ENCODE results near the gene ST7L. TPM values are rescaled to one million over a fixed set of nuclear protein-coding genes. Genes with fewer than 3 reads are reported as not detected.

ST7L gene
- total and polyA plus RNA-seq, 2 of the 4 experiments (the other 2 are of a cell fraction) = 7.7 to 14.7 TPM

GRCh38 chr1:112579801-112580510 lies 39.0 kb downstream of the ST7L start:
- Histone ChIP-seq H2AK9ac (replicated peaks; ENCODE audit: low read depth, low read length, poor library complexity) (no peak overlapping the region), H3K4me3 (ENCODE audit: insufficient read depth, low read depth, low read length) (no peak overlapping the region), H3K56ac (ENCODE audit: extremely low read depth, insufficient read depth, low read length) (no peak overlapping the region), H3K9ac (ENCODE audit: low read depth, low read length) (no peak overlapping the region), H3K4me2 (ENCODE audit: low read depth, low read length) (peak overlapping the region; percentile 49; the same call in 1 of the 2 replicates), H3K4ac (ENCODE audit: low read depth, low read length) (peak overlapping the region; percentile 45; the same call in 1 of the 2 replicates), H3K27ac (ENCODE audit: insufficient read depth, low read length) (peak overlapping the region; percentile 43; the same call in 1 of the 2 replicates), H2AFZ (replicated peaks; ENCODE audit: low read length, poor library complexity) (no peak overlapping the region), H3K23ac (ENCODE audit: low read depth, low read length) (no peak overlapping the region), H4K5ac (ENCODE audit: low read depth, low read length) (no peak overlapping the region), H2BK5ac (ENCODE audit: low read depth, low read length, poor library complexity, severe bottlenecking) (peak overlapping the region; percentile 60), H3K9me3 (ENCODE audit: control insufficient read depth, insufficient read depth, low read length) (no peaks in the 10 kb centered on the region), H2BK20ac (ENCODE audit: low read depth, low read length) (no peak overlapping the region), H4K91ac (ENCODE audit: insufficient read depth, low read depth, low read length) (no peak overlapping the region), H4K20me1 (ENCODE audit: insufficient read depth, low read length) (no peaks in the 10 kb centered on the region; the same call in 1 of the 2 replicates), H3K9me1 (ENCODE audit: insufficient read depth, low read length) (0 out of 2 replicates have a peak, but pooled peaks cover 2% of the 10 kb centered on the region), H3K4me1 (ENCODE audit: control insufficient read depth, insufficient read depth, low read length) (peaks cover 6% of the 10 kb centered on the region), H3K18ac (ENCODE audit: low read depth, low read length) (peak overlapping the region; percentile 29; the same call in 1 of the 2 replicates), H3K36me3 (ENCODE audit: control insufficient read depth, insufficient read depth, low read length) (peaks cover 12% of the 10 kb centered on the region), H2AK5ac (ENCODE audit: low read depth, low read length) (no peak overlapping the region), H4K8ac (ENCODE audit: low read depth in 2 of 2, low read length in 2 of 2) (peak overlapping the region in 1 of 2 experiments; percentile 9; a peak in 1 of 4 replicates), H2BK120ac (ENCODE audit: low read depth, low read length) (no peak overlapping the region), H3K14ac (replicated peaks; ENCODE audit: low read depth, low read length) (no peak overlapping the region), H3K79me1 (ENCODE audit: low read depth in 1 of 2, low read length in 2 of 2) (peaks cover 4 to 6% of the 10 kb centered on the region in 2 experiments; a peak in 2 of 4 replicates), H2BK15ac (ENCODE audit: low read depth, low read length) (no peak overlapping the region), H3K27me3 (ENCODE audit: control insufficient read depth, insufficient read depth, low read length) (no peaks in the 10 kb centered on the region)
- dilution Hi-C loops (cut with HindIII; ENCODE audit: low sequenced_read_pairs, unreplicated experiment) (no loop called here), intact Hi-C loops (cut with micrococcal nuclease) (loop anchor here (5.0 kb wide), 1 partner anchor 38 kb away; no protein-coding TSS in a partner anchor), in situ Hi-C loops (cut with MboI; ENCODE audit: low sequenced_read_pairs) (no loop called here)
- no TSS peak for BruUV-seq (replicated peaks)
- no CpG with 5 or more reads among the region's 5 CpGs for WGBS, 2 experiments (ENCODE audit: extremely low coverage in 2 of 2, insufficient read length in 1 of 2)
- ChIA-PET CTCF (interaction anchor here (0.6 to 1.3 kb wide), 2 partner anchors 19 to 78 kb away, joined by 3 to 5 read pairs; no protein-coding TSS in a partner anchor), POLR2A (ENCODE audit: unreplicated experiment) (no interaction called here)
- DNase-seq (peak; percentile 79), ATAC-seq (ENCODE audit: low read depth) (peak; percentile 58)
- no peak for TF ChIP-seq MAZ (IDR thresholded peaks at IDR 0.05; ENCODE audit: borderline replicate concordance, low read depth, low read length)
- no peak for TF ChIP-seq FOS (IDR thresholded peaks at IDR 0.05; ENCODE audit: low read depth, low read length)
- peak; percentile 37 for TF ChIP-seq CEBPB (IDR thresholded peaks at IDR 0.05; ENCODE audit: low read depth, low read length)
- no peak for TF ChIP-seq RAD21 (IDR thresholded peaks at IDR 0.05; ENCODE audit: low read length)
- TF ChIP-seq RFX5 (IDR thresholded peaks at IDR 0.05; ENCODE audit: low read depth, low read length) = no peak
- TF ChIP-seq ELK1 (IDR thresholded peaks at IDR 0.05; ENCODE audit: borderline replicate concordance, low read depth, low read length) = no peak

All from IMR-90 (cell line).